HG02870 (cell line): ENCODE results near the gene NEURL1B.

ENCODE experiments used
- ATAC-seq: cut with Tn5 transposase; IDR thresholded peaks from one replicate; pipeline ENCODE4 v1.9.1; 2021; ENCODE audit warnings: mild to moderate bottlenecking, moderate library complexity; ENCODE audit not compliant: unreplicated experiment

Gene NEURL1B

GRCh38 chr5:172728481-172729241 is 87.6 kb downstream of the NEURL1B start:
- no peak for ATAC-seq

GRCh38 chr5:172729588-172729987 is 88.5 kb downstream of the NEURL1B start:
- ATAC-seq: no peak

- ATAC-seq: no peak
Measured at GRCh38 chr5:172730222-172730621, 89.2 kb downstream of the NEURL1B start.

- no peak for ATAC-seq
Measured at GRCh38 chr5:172730981-172731679, 90.1 kb downstream of the NEURL1B start.

GRCh38 chr5:172731680-172732074 is 90.6 kb downstream of the NEURL1B start:
- no peak for ATAC-seq

- no peak for ATAC-seq
Measured at GRCh38 chr5:172732201-172732865, 91.3 kb downstream of the NEURL1B start.

- ATAC-seq: no peak
Measured at GRCh38 chr5:172733131-172733973, 92.3 kb downstream of the NEURL1B start.

GRCh38 chr5:172733974-172734346 is 92.9 kb downstream of the NEURL1B start:
- no peak for ATAC-seq

- ATAC-seq: no peak
Measured at GRCh38 chr5:172735141-172735831, 94.2 kb downstream of the NEURL1B start.

- no peak for ATAC-seq
Measured at GRCh38 chr5:172736508-172737135, 95.6 kb downstream of the NEURL1B start.

GRCh38 chr5:172739375-172739774 is 98.3 kb downstream of the NEURL1B start:
- no peak for ATAC-seq

- no peak for ATAC-seq
Measured at GRCh38 chr5:172740428-172741205, 99.6 kb downstream of the NEURL1B start.
